WTC11 (cell line): Measurements from ENCODE around the gene GGTLC2. TPM values are rescaled to one million over a fixed set of nuclear protein-coding genes. Genes with fewer than 3 reads are reported as not detected.

Source experiments
- ATAC-seq: fragments of 200-7000 bp; cut with Tn5 transposase; 2 replicates; pipeline ENCODE4 v1.10.0; 2021; ENCODE audit warnings: mild to moderate bottlenecking, moderate library complexity
- CTCF ChIA-PET: fragments of 300-600 bp; sonication (Branson Sonifier 250); formaldehyde crosslinking; loops from one replicate; lab custom pipeline; 2021; ENCODE audit warnings: antibody characterized with exemption; lab: Charles Lee
- POLR2A ChIA-PET: fragments of 350-600 bp; sonication (Branson Sonifier 250); formaldehyde crosslinking; loops from one replicate; lab custom pipeline; 2021; ENCODE audit warnings: antibody characterized with exemption; lab: Charles Lee
- DNase-seq: peaks from one replicate; pipeline ENCODE4 v3.0.0; 2021; ENCODE audit warnings: low spot score
- H3K27ac Mint-ChIP-seq: 2 replicates; pipeline ENCODE4 v1.8.0; 2021; ENCODE audit warnings: mixed read lengths
- H3K27me3 Mint-ChIP-seq: 2 replicates; pipeline ENCODE4 v1.8.0; 2021; ENCODE audit warnings: low read depth, mild to moderate bottlenecking, moderate library complexity, mixed read lengths
- H3K36me3 Mint-ChIP-seq: 2 replicates; pipeline ENCODE4 v1.8.0; 2021; ENCODE audit warnings: mixed read lengths
- H3K4me1 Mint-ChIP-seq: 2 replicates; pipeline ENCODE4 v1.8.0; 2022; ENCODE audit warnings: mixed read lengths
- H3K4me3 Mint-ChIP-seq: 2 replicates; pipeline ENCODE4 v1.8.0; 2021; ENCODE audit warnings: mild to moderate bottlenecking, moderate library complexity, mixed read lengths
- H3K9me3 Mint-ChIP-seq: 2 replicates; pipeline ENCODE4 v1.8.0; 2021; ENCODE audit warnings: mixed read lengths
- FOXJ3 ChIP-seq: sonication (generic); formaldehyde crosslinking; IDR thresholded peaks from 2 replicates; pipeline ENCODE4 v1.9.0; 2021; ENCODE audit warnings: missing genetic modification reagents, mild to moderate bottlenecking, borderline replicate concordance
- GRHL2 ChIP-seq: fragments of 250-450 bp; sonication (Bioruptor Pico); IDR thresholded peaks from 2 replicates; pipeline ENCODE4 v1.8.0; 2022; ENCODE audit warnings: mild to moderate bottlenecking, moderate library complexity; ENCODE audit not compliant: insufficient replicate concordance, severe bottlenecking
- GTF2I ChIP-seq: fragments of 250-450 bp; sonication (Bioruptor Pico); conservative IDR thresholded peaks from 2 replicates; pipeline ENCODE4 v1.4.0; 2021; ENCODE audit warnings: mild to moderate bottlenecking
- MXD4 ChIP-seq: fragments of 250-450 bp; sonication (Bioruptor Pico); IDR thresholded peaks from 2 replicates; pipeline ENCODE4 v1.8.0; 2021; ENCODE audit warnings: mild to moderate bottlenecking, moderate library complexity, borderline replicate concordance
- SMAD4 ChIP-seq: sonication (generic); formaldehyde crosslinking; IDR thresholded peaks from 2 replicates; pipeline ENCODE4 v1.8.0; 2022; ENCODE audit warnings: mild to moderate bottlenecking, missing genetic modification reagents
- TEAD4 ChIP-seq: sonication (generic); formaldehyde crosslinking; IDR thresholded peaks from 2 replicates; pipeline ENCODE4 v1.8.0; 2022; ENCODE audit warnings: mild to moderate bottlenecking, missing genetic modification reagents
- ZNF263 ChIP-seq: sonication (generic); formaldehyde crosslinking; IDR thresholded peaks from 2 replicates; pipeline ENCODE4 v1.8.1; 2022; ENCODE audit warnings: low read depth, mild to moderate bottlenecking, moderate library complexity, missing genetic modification reagents
- ZNF423 ChIP-seq: fragments of 250-450 bp; sonication (Bioruptor Pico); IDR thresholded peaks from 2 replicates; pipeline ENCODE4 v2.1.2; 2022; ENCODE audit warnings: mild to moderate bottlenecking, moderate library complexity
- total RNA-seq: library from RNA; stranded (reverse); gene quantifications from 3 replicates; pipeline ENCODE4 v1.2.3, GENCODE V29; 2021
- TF ChIP-seq, protein P1 (sequence below): sonication (generic); formaldehyde crosslinking; IDR thresholded peaks from 2 replicates; pipeline ENCODE4 v1.8.1; 2022; ENCODE audit warnings: mild to moderate bottlenecking, missing genetic modification reagents, moderate library complexity, borderline replicate concordance
- TF ChIP-seq, protein P2 (sequence below): sonication (generic); formaldehyde crosslinking; IDR thresholded peaks from 2 replicates; pipeline ENCODE4 v1.8.1; 2023; ENCODE audit warnings: mild to moderate bottlenecking, missing genetic modification reagents
- TF ChIP-seq, protein P3 (sequence below): fragments of 250-450 bp; sonication (Bioruptor Pico); IDR thresholded peaks from 2 replicates; pipeline ENCODE4 v1.9.0; 2021; ENCODE audit warnings: moderate library complexity, mild to moderate bottlenecking, inconsistent platforms, borderline replicate concordance
- TF ChIP-seq, protein P4 (sequence below): sonication (generic); formaldehyde crosslinking; IDR thresholded peaks from 2 replicates; pipeline ENCODE4 v1.8.0; 2022; ENCODE audit warnings: mild to moderate bottlenecking, missing genetic modification reagents
- TF ChIP-seq, protein P5 (sequence below): sonication (generic); formaldehyde crosslinking; IDR thresholded peaks from 2 replicates; pipeline ENCODE4 v1.8.0; 2023; ENCODE audit warnings: missing genetic modification reagents
- TF ChIP-seq, protein P6 (sequence below): fragments of 250-450 bp; sonication (Bioruptor Pico); conservative IDR thresholded peaks from 2 replicates; pipeline ENCODE4 v1.9.0; 2021; ENCODE audit warnings: mild to moderate bottlenecking
- TF ChIP-seq, protein P7 (sequence below): sonication (generic); formaldehyde crosslinking; IDR thresholded peaks from 2 replicates; pipeline ENCODE4 v1.8.1; 2023; ENCODE audit warnings: mild to moderate bottlenecking, missing genetic modification reagents, borderline replicate concordance

GGTLC2 gene
- total RNA-seq, 1 experiment from 2014 or later: not detected

DNA sequence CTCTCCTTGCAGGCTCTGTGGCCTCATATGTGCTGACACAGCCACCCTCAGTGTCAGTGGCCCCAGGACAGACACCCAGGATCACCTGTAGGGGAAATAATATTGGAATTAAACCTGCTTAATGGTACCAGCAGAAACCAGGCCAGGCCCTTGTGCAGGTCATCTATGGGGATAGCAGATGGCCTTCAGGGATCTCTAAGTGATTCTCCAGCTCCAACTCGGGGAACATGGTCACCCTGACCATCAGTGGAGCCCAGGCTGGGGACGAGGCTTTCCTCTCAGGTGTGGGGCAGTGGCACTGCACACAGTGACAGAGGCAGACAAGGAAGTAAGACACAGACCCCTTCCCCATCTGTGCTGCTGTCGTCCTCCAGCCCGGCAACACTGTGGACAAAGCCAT, 16.9 kb downstream of the GGTLC2 start:
- CTCF ChIA-PET: interaction anchor here (0.8 to 1.3 kb wide), 3 partner anchors 45 to 197 kb away, joined by 3 read pairs; no protein-coding TSS in a partner anchor
- H3K9me3 Mint-ChIP-seq: no peaks in the 10 kb centered on the region
- H3K4me3 Mint-ChIP-seq: no peak overlapping the region
- H3K4me1 Mint-ChIP-seq: no peaks in the 10 kb centered on the region
- peaks cover 100% of the 10 kb centered on the region for H3K27me3 Mint-ChIP-seq
- TF ChIP-seq ZNF263 (CRISPR knock-in tag) (no peak), ZNF423 (CRISPR knock-in tag) (no peak)
- TF ChIP-seq, protein P1, sequence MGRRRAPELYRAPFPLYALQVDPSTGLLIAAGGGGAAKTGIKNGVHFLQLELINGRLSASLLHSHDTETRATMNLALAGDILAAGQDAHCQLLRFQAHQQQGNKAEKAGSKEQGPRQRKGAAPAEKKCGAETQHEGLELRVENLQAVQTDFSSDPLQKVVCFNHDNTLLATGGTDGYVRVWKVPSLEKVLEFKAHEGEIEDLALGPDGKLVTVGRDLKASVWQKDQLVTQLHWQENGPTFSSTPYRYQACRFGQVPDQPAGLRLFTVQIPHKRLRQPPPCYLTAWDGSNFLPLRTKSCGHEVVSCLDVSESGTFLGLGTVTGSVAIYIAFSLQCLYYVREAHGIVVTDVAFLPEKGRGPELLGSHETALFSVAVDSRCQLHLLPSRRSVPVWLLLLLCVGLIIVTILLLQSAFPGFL (CRISPR knock-in tag): no peak
- TF ChIP-seq, protein P2, sequence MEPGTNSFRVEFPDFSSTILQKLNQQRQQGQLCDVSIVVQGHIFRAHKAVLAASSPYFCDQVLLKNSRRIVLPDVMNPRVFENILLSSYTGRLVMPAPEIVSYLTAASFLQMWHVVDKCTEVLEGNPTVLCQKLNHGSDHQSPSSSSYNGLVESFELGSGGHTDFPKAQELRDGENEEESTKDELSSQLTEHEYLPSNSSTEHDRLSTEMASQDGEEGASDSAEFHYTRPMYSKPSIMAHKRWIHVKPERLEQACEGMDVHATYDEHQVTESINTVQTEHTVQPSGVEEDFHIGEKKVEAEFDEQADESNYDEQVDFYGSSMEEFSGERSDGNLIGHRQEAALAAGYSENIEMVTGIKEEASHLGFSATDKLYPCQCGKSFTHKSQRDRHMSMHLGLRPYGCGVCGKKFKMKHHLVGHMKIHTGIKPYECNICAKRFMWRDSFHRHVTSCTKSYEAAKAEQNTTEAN (CRISPR knock-in tag): no peak
- TF ChIP-seq, protein P3, sequence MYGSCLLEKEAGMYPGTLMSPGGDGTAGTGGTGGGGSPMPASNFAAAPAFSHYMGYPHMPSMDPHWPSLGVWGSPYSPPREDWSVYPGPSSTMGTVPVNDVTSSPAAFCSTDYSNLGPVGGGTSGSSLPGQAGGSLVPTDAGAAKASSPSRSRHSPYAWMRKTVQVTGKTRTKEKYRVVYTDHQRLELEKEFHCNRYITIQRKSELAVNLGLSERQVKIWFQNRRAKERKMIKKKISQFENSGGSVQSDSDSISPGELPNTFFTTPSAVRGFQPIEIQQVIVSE (CRISPR knock-in tag): no peak
- TF ChIP-seq, protein P4, sequence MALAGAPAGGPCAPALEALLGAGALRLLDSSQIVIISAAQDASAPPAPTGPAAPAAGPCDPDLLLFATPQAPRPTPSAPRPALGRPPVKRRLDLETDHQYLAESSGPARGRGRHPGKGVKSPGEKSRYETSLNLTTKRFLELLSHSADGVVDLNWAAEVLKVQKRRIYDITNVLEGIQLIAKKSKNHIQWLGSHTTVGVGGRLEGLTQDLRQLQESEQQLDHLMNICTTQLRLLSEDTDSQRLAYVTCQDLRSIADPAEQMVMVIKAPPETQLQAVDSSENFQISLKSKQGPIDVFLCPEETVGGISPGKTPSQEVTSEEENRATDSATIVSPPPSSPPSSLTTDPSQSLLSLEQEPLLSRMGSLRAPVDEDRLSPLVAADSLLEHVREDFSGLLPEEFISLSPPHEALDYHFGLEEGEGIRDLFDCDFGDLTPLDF (CRISPR knock-in tag): no peak
- TF ChIP-seq, protein P5, sequence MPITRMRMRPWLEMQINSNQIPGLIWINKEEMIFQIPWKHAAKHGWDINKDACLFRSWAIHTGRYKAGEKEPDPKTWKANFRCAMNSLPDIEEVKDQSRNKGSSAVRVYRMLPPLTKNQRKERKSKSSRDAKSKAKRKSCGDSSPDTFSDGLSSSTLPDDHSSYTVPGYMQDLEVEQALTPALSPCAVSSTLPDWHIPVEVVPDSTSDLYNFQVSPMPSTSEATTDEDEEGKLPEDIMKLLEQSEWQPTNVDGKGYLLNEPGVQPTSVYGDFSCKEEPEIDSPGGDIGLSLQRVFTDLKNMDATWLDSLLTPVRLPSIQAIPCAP (CRISPR knock-in tag): no peak
- H3K27ac Mint-ChIP-seq: no peak overlapping the region
- no peaks in the 10 kb centered on the region for H3K36me3 Mint-ChIP-seq
- ATAC-seq: no peak
- POLR2A ChIA-PET: no interaction called here
- no peak for DNase-seq

DNA sequence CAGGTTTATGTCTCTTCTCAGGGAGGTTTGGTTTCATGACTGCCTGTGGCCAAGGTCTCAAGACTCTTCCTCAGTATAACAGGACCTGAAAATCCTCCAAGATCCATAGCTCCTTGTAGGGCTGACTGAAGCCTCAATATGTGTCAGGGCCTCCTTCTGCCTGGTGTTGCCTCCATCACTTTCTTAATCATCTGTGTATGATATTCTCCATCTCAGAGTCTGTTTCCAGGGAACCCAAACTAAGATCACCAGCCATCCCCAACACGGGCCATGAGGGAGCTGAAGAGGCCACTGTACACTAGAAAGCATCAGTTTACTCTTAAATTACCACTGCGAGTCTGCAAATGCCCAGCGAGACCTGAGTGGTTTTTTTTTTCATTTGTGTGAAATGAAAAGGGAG, 17.7 kb downstream of the GGTLC2 start:
- no peak overlapping the region for H3K27ac Mint-ChIP-seq
- TF ChIP-seq, protein P3 (CRISPR knock-in tag): no peak
- no peak for TF ChIP-seq TEAD4 (CRISPR knock-in tag)
- TF ChIP-seq SMAD4 (CRISPR knock-in tag): no peak
- TF ChIP-seq, protein P6, sequence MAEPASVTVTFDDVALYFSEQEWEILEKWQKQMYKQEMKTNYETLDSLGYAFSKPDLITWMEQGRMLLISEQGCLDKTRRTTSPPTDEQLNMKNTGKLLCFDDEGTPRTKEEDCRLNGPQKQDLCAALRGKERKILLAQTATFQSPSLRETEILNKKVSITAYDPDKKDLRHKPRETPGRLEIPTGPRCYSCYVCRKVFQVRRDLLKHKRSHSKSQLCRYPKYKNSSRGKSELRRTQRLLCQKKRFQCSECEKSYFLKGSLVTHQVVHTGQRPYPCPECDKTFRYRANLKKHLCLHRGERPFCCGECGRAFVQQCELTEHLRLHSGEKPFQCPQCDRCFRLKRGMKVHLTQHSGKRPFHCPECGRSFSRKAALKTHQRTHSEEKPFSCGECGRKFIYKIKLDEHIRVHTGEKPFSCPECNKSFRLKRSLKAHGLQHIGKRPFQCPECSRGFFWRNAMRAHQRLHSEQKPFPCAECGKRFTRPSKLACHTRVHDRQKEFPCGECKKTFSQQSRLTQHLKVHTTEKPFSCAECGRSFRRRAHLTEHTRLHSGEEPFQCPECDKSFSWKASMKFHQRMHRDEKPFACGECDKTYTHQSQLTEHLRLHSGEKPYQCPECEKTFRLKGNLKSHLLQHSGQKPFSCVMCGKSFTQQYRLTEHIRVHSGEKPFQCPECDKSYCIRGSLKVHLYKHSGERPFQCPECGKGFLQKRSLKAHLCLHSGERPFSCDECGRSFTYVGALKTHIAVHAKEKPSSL (CRISPR knock-in tag): no peak
- no peaks in the 10 kb centered on the region for H3K4me1 Mint-ChIP-seq
- H3K4me3 Mint-ChIP-seq: no peak overlapping the region
- ATAC-seq: no peak
- no peaks in the 10 kb centered on the region for H3K9me3 Mint-ChIP-seq
- DNase-seq: no peak
- POLR2A ChIA-PET: interaction anchor here (0.6 kb wide), 1 partner anchor 841 kb away, joined by 3 read pairs; no protein-coding TSS in a partner anchor
- CTCF ChIA-PET: interaction anchor here (0.8 to 1.3 kb wide), 5 partner anchors 30 to 198 kb away, joined by 3 to 4 read pairs (median 3); no protein-coding TSS in a partner anchor
- no peaks in the 10 kb centered on the region for H3K36me3 Mint-ChIP-seq
- H3K27me3 Mint-ChIP-seq: peaks cover 98% of the 10 kb centered on the region

DNA sequence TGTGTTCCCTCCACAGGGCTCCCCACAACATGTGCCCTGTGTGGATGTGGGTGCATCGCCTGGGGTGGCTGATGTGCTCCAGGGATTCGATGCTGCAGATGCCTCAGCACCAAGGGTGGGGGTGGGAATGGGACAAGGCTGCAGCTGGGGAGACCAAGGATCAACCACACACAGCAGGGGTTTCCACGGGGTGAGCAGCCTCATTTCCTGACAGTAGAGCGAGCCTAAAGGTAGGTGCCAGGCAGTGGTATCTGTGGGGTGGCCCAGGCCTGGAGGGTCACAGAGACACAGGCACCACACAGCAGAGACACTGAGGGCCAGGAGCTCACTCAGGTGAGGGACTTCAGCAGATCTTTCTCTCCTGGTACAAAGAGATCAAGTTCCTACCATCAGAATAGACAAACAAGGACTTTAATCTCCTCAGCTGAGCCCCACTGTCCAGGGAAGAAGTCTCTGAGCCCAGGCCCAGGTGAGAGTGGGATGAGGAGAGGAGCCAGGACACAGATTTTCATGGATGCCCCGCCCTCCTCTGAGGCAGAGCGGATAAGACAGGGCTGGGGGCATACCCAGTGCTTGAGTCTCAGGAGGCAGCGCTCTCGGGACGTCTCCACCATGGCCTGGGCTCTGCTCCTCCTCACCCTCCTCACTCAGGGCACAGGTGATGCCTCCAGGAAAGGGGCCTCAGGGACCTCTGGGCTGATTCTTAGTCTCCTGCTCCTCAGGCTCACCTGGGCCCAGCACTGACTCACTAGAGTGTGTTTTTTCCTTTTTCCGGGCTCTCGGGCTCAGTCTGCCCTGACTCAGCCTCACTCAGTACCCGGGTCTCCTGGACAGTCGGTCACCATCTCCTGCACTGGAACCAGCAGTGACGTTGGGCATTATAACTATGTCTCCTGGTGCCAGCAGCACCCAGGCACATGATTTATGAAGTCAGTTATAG, 19.7 kb downstream of the GGTLC2 start:
- ATAC-seq: no peak
- Mint-ChIP-seq H3K27ac (no peak overlapping the region), H3K4me3 (no peak overlapping the region), H3K36me3 (no peaks in the 10 kb centered on the region), H3K27me3 (peaks cover 96% of the 10 kb centered on the region), H3K4me1 (no peaks in the 10 kb centered on the region), H3K9me3 (no peaks in the 10 kb centered on the region)
- ChIA-PET CTCF (no interaction called here), POLR2A (no interaction called here)
- no peak for DNase-seq
- TF ChIP-seq MXD4 (no peak), GRHL2 (no peak), SMAD4 (CRISPR knock-in tag) (no peak), GTF2I (CRISPR knock-in tag) (no peak), FOXJ3 (CRISPR knock-in tag) (no peak)
- TF ChIP-seq, protein P7, sequence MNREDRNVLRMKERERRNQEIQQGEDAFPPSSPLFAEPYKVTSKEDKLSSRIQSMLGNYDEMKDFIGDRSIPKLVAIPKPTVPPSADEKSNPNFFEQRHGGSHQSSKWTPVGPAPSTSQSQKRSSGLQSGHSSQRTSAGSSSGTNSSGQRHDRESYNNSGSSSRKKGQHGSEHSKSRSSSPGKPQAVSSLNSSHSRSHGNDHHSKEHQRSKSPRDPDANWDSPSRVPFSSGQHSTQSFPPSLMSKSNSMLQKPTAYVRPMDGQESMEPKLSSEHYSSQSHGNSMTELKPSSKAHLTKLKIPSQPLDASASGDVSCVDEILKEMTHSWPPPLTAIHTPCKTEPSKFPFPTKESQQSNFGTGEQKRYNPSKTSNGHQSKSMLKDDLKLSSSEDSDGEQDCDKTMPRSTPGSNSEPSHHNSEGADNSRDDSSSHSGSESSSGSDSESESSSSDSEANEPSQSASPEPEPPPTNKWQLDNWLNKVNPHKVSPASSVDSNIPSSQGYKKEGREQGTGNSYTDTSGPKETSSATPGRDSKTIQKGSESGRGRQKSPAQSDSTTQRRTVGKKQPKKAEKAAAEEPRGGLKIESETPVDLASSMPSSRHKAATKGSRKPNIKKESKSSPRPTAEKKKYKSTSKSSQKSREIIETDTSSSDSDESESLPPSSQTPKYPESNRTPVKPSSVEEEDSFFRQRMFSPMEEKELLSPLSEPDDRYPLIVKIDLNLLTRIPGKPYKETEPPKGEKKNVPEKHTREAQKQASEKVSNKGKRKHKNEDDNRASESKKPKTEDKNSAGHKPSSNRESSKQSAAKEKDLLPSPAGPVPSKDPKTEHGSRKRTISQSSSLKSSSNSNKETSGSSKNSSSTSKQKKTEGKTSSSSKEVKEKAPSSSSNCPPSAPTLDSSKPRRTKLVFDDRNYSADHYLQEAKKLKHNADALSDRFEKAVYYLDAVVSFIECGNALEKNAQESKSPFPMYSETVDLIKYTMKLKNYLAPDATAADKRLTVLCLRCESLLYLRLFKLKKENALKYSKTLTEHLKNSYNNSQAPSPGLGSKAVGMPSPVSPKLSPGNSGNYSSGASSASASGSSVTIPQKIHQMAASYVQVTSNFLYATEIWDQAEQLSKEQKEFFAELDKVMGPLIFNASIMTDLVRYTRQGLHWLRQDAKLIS (CRISPR knock-in tag): no peak
